Osteoblast (primary cell): ENCODE results near the gene MSL3B.

ENCODE experiments used
- DNase-seq: peaks from one replicate; pipeline ENCODE4 v3.0.0; 2011; ENCODE audit warnings: low spot score, mixed read lengths; ENCODE audit not compliant: insufficient read length; ENCODE audit errors: missing footprints
- H2AFZ ChIP-seq: 2 replicates; pipeline ENCODE4 v1.6.0; 2011; ENCODE audit warnings: mild to moderate bottlenecking, low read length
- H3K27ac ChIP-seq: 2 replicates; pipeline ENCODE4 v1.5.1; 2011; ENCODE audit warnings: mild to moderate bottlenecking, low read depth, low read length, moderate library complexity
- H3K27me3 ChIP-seq: 2 replicates; pipeline ENCODE4 v1.6.0; 2012; ENCODE audit warnings: mild to moderate bottlenecking, control low read depth, inconsistent platforms, low read length, moderate library complexity; ENCODE audit not compliant: insufficient read depth
- H3K36me3 ChIP-seq: 2 replicates; pipeline ENCODE4 v1.5.1; 2011; ENCODE audit warnings: mild to moderate bottlenecking, low read length, control low read depth, moderate library complexity; ENCODE audit not compliant: insufficient read depth
- H3K4me1 ChIP-seq: 2 replicates; pipeline ENCODE4 v1.5.1; 2011; ENCODE audit warnings: mild to moderate bottlenecking, low read length, control low read depth, moderate library complexity; ENCODE audit not compliant: insufficient read depth
- H3K4me2 ChIP-seq: 2 replicates; pipeline ENCODE4 v1.6.0; 2011; ENCODE audit warnings: mild to moderate bottlenecking, low read length; ENCODE audit not compliant: insufficient read depth
- H3K4me3 ChIP-seq: fragments of 200-600 bp; sonication (generic); 3 replicates; pipeline ENCODE4 v1.5.1; 2012; ENCODE audit warnings: mild to moderate bottlenecking, low read length, inconsistent platforms; ENCODE audit not compliant: insufficient read depth
- H3K79me2 ChIP-seq: 2 replicates; pipeline ENCODE4 v1.6.0; 2012; ENCODE audit warnings: mild to moderate bottlenecking, low read length, control low read depth, inconsistent platforms; ENCODE audit not compliant: insufficient read depth
- H3K9me3 ChIP-seq: 2 replicates; pipeline ENCODE4 v1.5.1; 2011; ENCODE audit warnings: low read depth, low read length, control low read depth
- H4K20me1 ChIP-seq: 2 replicates; pipeline ENCODE4 v1.6.0; 2012; ENCODE audit warnings: mild to moderate bottlenecking, low read length, control low read depth; ENCODE audit not compliant: insufficient read depth
- CTCF ChIP-seq: IDR thresholded peaks from 2 replicates; pipeline ENCODE4 v1.5.1; 2011; ENCODE audit warnings: mild to moderate bottlenecking, low read depth, low read length, moderate library complexity; ENCODE audit errors: extremely low read depth

Gene MSL3B

GRCh38 chr2:233844064-233844807 lies 23.9 kb downstream of the MSL3B start:
- Histone ChIP-seq H3K27ac (no peak overlapping the region), H3K9me3 (no peaks in the 10 kb centered on the region), H3K27me3 (no peaks in the 10 kb centered on the region), H3K4me1 (no peaks in the 10 kb centered on the region), H4K20me1 (peaks cover 4% of the 10 kb centered on the region), H3K4me2 (no peak overlapping the region), H3K36me3 (peaks cover 91% of the 10 kb centered on the region), H3K79me2 (peaks cover 88% of the 10 kb centered on the region), H3K4me3 (no peak overlapping the region), H2AFZ (no peak overlapping the region)
- DNase-seq: peak; percentile 31
- no peak for TF ChIP-seq CTCF

- Histone ChIP-seq H3K27ac (no peak overlapping the region), H3K36me3 (peaks cover 81% of the 10 kb centered on the region), H3K4me1 (no peaks in the 10 kb centered on the region), H3K79me2 (peaks cover 87% of the 10 kb centered on the region), H4K20me1 (peaks cover 4% of the 10 kb centered on the region), H3K27me3 (no peaks in the 10 kb centered on the region), H3K4me2 (no peak overlapping the region), H3K9me3 (no peaks in the 10 kb centered on the region), H3K4me3 (no peak overlapping the region), H2AFZ (no peak overlapping the region)
- DNase-seq: no peak
- TF ChIP-seq CTCF: no peak
Measured at GRCh38 chr2:233841183-233841582, 27.0 kb downstream of the MSL3B start.

GRCh38 chr2:233840520-233840919 lies 27.7 kb downstream of the MSL3B start:
- peaks cover 4% of the 10 kb centered on the region for H4K20me1 ChIP-seq
- no peaks in the 10 kb centered on the region for H3K4me1 ChIP-seq
- peak; percentile 31 for DNase-seq
- H3K79me2 ChIP-seq: peaks cover 88% of the 10 kb centered on the region
- no peak for TF ChIP-seq CTCF
- H3K4me2 ChIP-seq: no peak overlapping the region
- H3K27me3 ChIP-seq: no peaks in the 10 kb centered on the region
- no peak overlapping the region for H3K27ac ChIP-seq
- no peak overlapping the region for H2AFZ ChIP-seq
- H3K4me3 ChIP-seq: no peak overlapping the region
- H3K9me3 ChIP-seq: no peaks in the 10 kb centered on the region
- H3K36me3 ChIP-seq: peaks cover 75% of the 10 kb centered on the region

GRCh38 chr2:233839447-233839820 lies 28.8 kb downstream of the MSL3B start:
- Histone ChIP-seq H3K4me3 (no peak overlapping the region), H3K79me2 (peaks cover 82% of the 10 kb centered on the region), H2AFZ (no peak overlapping the region), H3K36me3 (peaks cover 67% of the 10 kb centered on the region), H4K20me1 (peaks cover 4% of the 10 kb centered on the region), H3K4me2 (no peak overlapping the region), H3K27ac (no peak overlapping the region), H3K27me3 (no peaks in the 10 kb centered on the region), H3K9me3 (no peaks in the 10 kb centered on the region), H3K4me1 (no peaks in the 10 kb centered on the region)
- peak; percentile 26 for DNase-seq
- no peak for TF ChIP-seq CTCF
